GM12878 (cell line): ENCODE data around the gene TMPRSS11A. TPM values are rescaled to one million over a fixed set of nuclear protein-coding genes. Genes with fewer than 3 reads are reported as not detected.

Experiments
- ATAC-seq: fragments of 200-7000 bp; cut with Tn5 transposase; 3 replicates; pipeline ENCODE4 v1.9.1; 2020; ENCODE audit warnings: mild to moderate bottlenecking, moderate library complexity
- BruUV-seq: library from RNA; stranded (reverse); fragments of 400-500 nt; replicated peaks from 2 replicates; lab custom pipeline; 2021; lab: Mats Ljungman, UMichigan
- CTCF ChIA-PET: fragments of 300-600 bp; sonication (Branson Sonifier 250); formaldehyde crosslinking; extraction: SDS; loops from one replicate; lab custom pipeline; 2021; ENCODE audit warnings: inconsistent platforms; lab: Yijun Ruan, JAX
- POLR2A ChIA-PET: fragments of 350-600 bp; formaldehyde crosslinking; extraction: SDS; loops from one replicate; lab custom pipeline; 2021; ENCODE audit warnings: inconsistent platforms; lab: Charles Lee
- RAD21 ChIA-PET: fragments of 300-600 bp; sonication (Branson Sonifier 250); formaldehyde crosslinking; loops from one replicate; lab custom pipeline; 2023; ENCODE audit warnings: antibody characterized with exemption; ENCODE audit not compliant: unreplicated experiment; lab: Charles Lee
- SMC1A ChIA-PET: fragments of 300-600 bp; sonication (Branson Sonifier 250); formaldehyde crosslinking; loops from one replicate; lab custom pipeline; 2023; ENCODE audit not compliant: unreplicated experiment, uncharacterized antibody; lab: Charles Lee
- DNase-seq: peaks from one replicate; pipeline ENCODE4 v3.0.0-alpha.2; 2011; ENCODE audit warnings: low read depth, low spot score
- FAIRE-seq: peaks from 3 replicates; lab custom pipeline; 2011; peaks lifted over from hg19 to GRCh38; lab: Jason Lieb, UNC
- H2AFZ ChIP-seq: 2 replicates; pipeline ENCODE4 v1.6.0; 2011; ENCODE audit warnings: low read depth, low read length, control low read depth; ENCODE audit not compliant: control insufficient read depth
- H3K27ac ChIP-seq: 2 replicates; pipeline ENCODE4 v1.5.1; 2011; ENCODE audit warnings: control low read depth; ENCODE audit not compliant: control insufficient read depth, insufficient read depth
- H3K27me3 ChIP-seq, 2 experiments: replicated peaks in 1 of 2; 2 replicates each; pipeline versions ENCODE4 v1.6.0 to v1.6.1; 2011; ENCODE audit warnings: low read length in 1 of 2; ENCODE audit not compliant: control insufficient read depth in 2 of 2, insufficient read depth in 2 of 2
- H3K36me3 ChIP-seq, 2 experiments: 2 replicates each; pipeline ENCODE4 v1.5.1; 2011; ENCODE audit warnings: low read length in 1 of 2; ENCODE audit not compliant: control insufficient read depth in 2 of 2, insufficient read depth in 2 of 2
- H3K4me1 ChIP-seq: 2 replicates; pipeline ENCODE4 v1.6.1; 2011; ENCODE audit warnings: mild to moderate bottlenecking, low read length, moderate library complexity, mixed read lengths; ENCODE audit not compliant: control insufficient read depth, insufficient read depth
- H3K4me2 ChIP-seq: 2 replicates; pipeline ENCODE4 v1.6.0; 2011; ENCODE audit warnings: control low read depth; ENCODE audit not compliant: control insufficient read depth, insufficient read depth
- H3K4me3 ChIP-seq: fragments of 200-600 bp; sonication (generic); 2 replicates; pipeline ENCODE4 v1.5.1; 2016
- H3K79me2 ChIP-seq: 2 replicates; pipeline ENCODE4 v1.6.0; 2011; ENCODE audit warnings: low read length; ENCODE audit not compliant: control insufficient read depth, insufficient read depth
- H3K9ac ChIP-seq: 2 replicates; pipeline ENCODE4 v1.8.0; 2011; ENCODE audit warnings: low read length, control low read depth, mixed read lengths; ENCODE audit not compliant: control insufficient read depth, insufficient read depth
- H3K9me3 ChIP-seq: replicated peaks from 3 replicates; pipeline ENCODE4 v1.5.1; 2011; ENCODE audit warnings: mild to moderate bottlenecking, low read length; ENCODE audit not compliant: control insufficient read depth, insufficient read depth
- H4K20me1 ChIP-seq: 2 replicates; pipeline ENCODE4 v1.6.0; 2011; ENCODE audit not compliant: control insufficient read depth, insufficient read depth
- BHLHE40 ChIP-seq, 2 experiments: fragments of 450-650 bp in 1 of 2; IDR thresholded peaks; 2 replicates each; pipeline ENCODE4 v1.6.1; 2011 to 2017; ENCODE audit warnings: low read depth in 2 of 2, borderline replicate concordance in 1 of 2, improper control_type of control experiment in 1 of 2, low read length in 1 of 2, mild to moderate bottlenecking in 1 of 2
- BMI1 ChIP-seq: fragments of 450-650 bp; IDR thresholded peaks from 2 replicates; pipeline ENCODE4 v1.6.1; 2016; ENCODE audit warnings: mild to moderate bottlenecking, moderate library complexity, borderline replicate concordance
- CBFB ChIP-seq: IDR thresholded peaks from 2 replicates; pipeline ENCODE4 v1.6.1; 2016; ENCODE audit warnings: antibody characterized with exemption, low read depth
- KAT2A ChIP-seq: conservative IDR thresholded peaks from 2 replicates; pipeline ENCODE4 v1.6.1; 2011; ENCODE audit warnings: low read depth, low read length; ENCODE audit not compliant: control insufficient read depth
- MYB ChIP-seq: fragments of 150-350 bp; IDR thresholded peaks from 2 replicates; pipeline ENCODE4 v1.6.1; 2014; ENCODE audit warnings: mild to moderate bottlenecking, low read depth, low read length, borderline replicate concordance
- NRF1 ChIP-seq: conservative IDR thresholded peaks from 2 replicates; pipeline ENCODE4 v1.6.1; 2011; ENCODE audit warnings: mild to moderate bottlenecking, low read depth, low read length, improper control_type of control experiment
- PML ChIP-seq: IDR thresholded peaks from 2 replicates; pipeline ENCODE4 v1.6.1; 2012; ENCODE audit warnings: low read length, inconsistent platforms
- SUPT20H ChIP-seq: IDR thresholded peaks from 2 replicates; pipeline ENCODE4 v1.6.1; 2011; ENCODE audit warnings: low read depth, mild to moderate bottlenecking, low read length, moderate library complexity, borderline replicate concordance; ENCODE audit not compliant: control insufficient read depth
- ZBED1 ChIP-seq: IDR thresholded peaks from 2 replicates; pipeline ENCODE4 v1.6.1; 2016; ENCODE audit warnings: borderline replicate concordance
- ZSCAN29 ChIP-seq: fragments of 450-650 bp; IDR thresholded peaks from 2 replicates; pipeline ENCODE4 v1.6.1; 2017; ENCODE audit warnings: mild to moderate bottlenecking, moderate library complexity
- WGBS: methylation state at CpG from one replicate; pipeline ENCODE4 v1.1.6; 2016; ENCODE audit warnings: low lambda C conversion rate; ENCODE audit not compliant: insufficient replicate concordance, insufficient coverage; ENCODE audit errors: missing lambda C conversion rate; 5-methylcytosine and 5-hydroxymethylcytosine counted together
- in situ Hi-C: fragments of 300-500 bp; cut with MboI; formaldehyde crosslinking; loops from 9 replicates; pipeline ENCODE4 v1.14.3; 2018; ENCODE audit warnings: mixed read lengths
- intact Hi-C: fragments of 100-400 bp; cut with micrococcal nuclease; formaldehyde crosslinking; loops from one replicate; pipeline ENCODE4 v1.14.2; 2022; ENCODE audit not compliant: unreplicated experiment
- polyA plus RNA-seq, 11 experiments: library from polyadenylated mRNA; depleted of rRNA in 4 of 11; unstranded in 6 of 11; stranded (reverse) in 5 of 11; fragments of >200 nt; fragmentation: Nextera tagmentation in 4 of 11; fragmentation: Illumina TruSeq in 1 of 11; extraction: Ambion mirVana in 4 of 11; extraction: Trizol in 1 of 11; gene quantifications; 1 replicate in 1 of 11; 2 replicates in 10 of 11; pipeline versions ENCODE4 v1.2.1 to v1.2.3, GENCODE V29; 2011 to 2016; ENCODE audit warnings: inconsistent platforms in 2 of 11, missing spikeins in 2 of 11, low read depth in 1 of 11
- total RNA-seq, 4 experiments: library from RNA; depleted of rRNA in 3 of 4; stranded (reverse); fragments of >200 nt in 3 of 4; fragmentation: Illumina TruSeq in 1 of 4; extraction: Trizol in 1 of 4; gene quantifications; 2 replicates each; pipeline versions ENCODE4 v1.2.1 to v1.2.3, GENCODE V29; 2013 to 2021
- TF ChIP-seq, protein P1 (sequence below): IDR thresholded peaks from 2 replicates; pipeline ENCODE4 v1.6.1; 2011; ENCODE audit warnings: low read depth, mild to moderate bottlenecking, low read length, moderate library complexity, borderline replicate concordance; ENCODE audit errors: extremely low read depth
- TF ChIP-seq, protein P2 (sequence below): fragments of 450-650 bp; formaldehyde crosslinking; IDR thresholded peaks from 2 replicates; pipeline ENCODE4 v1.4.0; 2022; ENCODE audit warnings: mild to moderate bottlenecking, moderate library complexity
- TF ChIP-seq, protein P3 (sequence below): fragments of 450-650 bp; IDR thresholded peaks from 2 replicates; pipeline ENCODE4 v1.6.1; 2017; ENCODE audit warnings: mild to moderate bottlenecking

Gene TMPRSS11A
- total and polyA plus RNA-seq, 10 of the 15 experiments (the other 5 are each of a cell fraction or from before 2014, with no cell fraction given): 0.02 TPM; not detected in 9

DNA sequence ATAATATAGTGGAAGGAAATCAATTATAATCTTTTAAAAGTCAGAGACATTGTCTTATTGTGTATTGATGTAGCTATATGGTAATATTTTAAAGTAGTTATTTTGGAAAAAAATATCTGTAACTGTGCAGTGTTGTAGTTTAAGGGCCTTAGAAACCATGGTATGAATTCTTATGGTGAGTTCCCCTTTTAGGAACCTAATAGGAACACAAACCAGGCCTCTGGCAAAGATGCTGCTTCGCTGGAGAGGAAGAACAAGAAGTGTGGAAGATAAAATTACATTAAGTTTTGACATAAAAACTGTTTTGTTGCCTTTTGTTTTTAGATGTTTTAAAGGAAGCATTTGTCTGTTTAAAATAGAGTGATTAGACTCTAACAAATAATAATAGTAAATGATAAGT lies 68.6 kb downstream of the TMPRSS11A start:
- no peaks in the 10 kb centered on the region for H3K4me1 ChIP-seq
- H3K9ac ChIP-seq: no peak overlapping the region
- ChIA-PET POLR2A (no interaction called here), CTCF (no interaction called here), SMC1A (no interaction called here), RAD21 (no interaction called here)
- H2AFZ ChIP-seq: no peak overlapping the region
- no peak for DNase-seq
- no peaks in the 10 kb centered on the region for H4K20me1 ChIP-seq
- H3K79me2 ChIP-seq: no peaks in the 10 kb centered on the region
- no peak overlapping the region for H3K27ac ChIP-seq
- WGBS: 10% methylated on average over 1 of the region's 1 CpG
- in situ Hi-C loops: no loop called here
- no peaks in the 10 kb centered on the region for H3K36me3 ChIP-seq
- ATAC-seq: no peak
- BruUV-seq: no TSS peak
- TF ChIP-seq MYB (no peak), BHLHE40 (IDR thresholded peaks at IDR 0.05; ENCODE audit: borderline replicate concordance in 1 of 2, low read depth in 2 of 2, low read length in 1 of 2) (no peak), ZBED1 (no peak), PML (no peak), CBFB (no peak), KAT2A (no peak), SUPT20H (no peak), BMI1 (no peak), ZSCAN29 (no peak), NRF1 (no peak)
- TF ChIP-seq, protein P1, sequence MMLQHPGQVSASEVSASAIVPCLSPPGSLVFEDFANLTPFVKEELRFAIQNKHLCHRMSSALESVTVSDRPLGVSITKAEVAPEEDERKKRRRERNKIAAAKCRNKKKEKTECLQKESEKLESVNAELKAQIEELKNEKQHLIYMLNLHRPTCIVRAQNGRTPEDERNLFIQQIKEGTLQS: no peak
- TF ChIP-seq, protein P2, sequence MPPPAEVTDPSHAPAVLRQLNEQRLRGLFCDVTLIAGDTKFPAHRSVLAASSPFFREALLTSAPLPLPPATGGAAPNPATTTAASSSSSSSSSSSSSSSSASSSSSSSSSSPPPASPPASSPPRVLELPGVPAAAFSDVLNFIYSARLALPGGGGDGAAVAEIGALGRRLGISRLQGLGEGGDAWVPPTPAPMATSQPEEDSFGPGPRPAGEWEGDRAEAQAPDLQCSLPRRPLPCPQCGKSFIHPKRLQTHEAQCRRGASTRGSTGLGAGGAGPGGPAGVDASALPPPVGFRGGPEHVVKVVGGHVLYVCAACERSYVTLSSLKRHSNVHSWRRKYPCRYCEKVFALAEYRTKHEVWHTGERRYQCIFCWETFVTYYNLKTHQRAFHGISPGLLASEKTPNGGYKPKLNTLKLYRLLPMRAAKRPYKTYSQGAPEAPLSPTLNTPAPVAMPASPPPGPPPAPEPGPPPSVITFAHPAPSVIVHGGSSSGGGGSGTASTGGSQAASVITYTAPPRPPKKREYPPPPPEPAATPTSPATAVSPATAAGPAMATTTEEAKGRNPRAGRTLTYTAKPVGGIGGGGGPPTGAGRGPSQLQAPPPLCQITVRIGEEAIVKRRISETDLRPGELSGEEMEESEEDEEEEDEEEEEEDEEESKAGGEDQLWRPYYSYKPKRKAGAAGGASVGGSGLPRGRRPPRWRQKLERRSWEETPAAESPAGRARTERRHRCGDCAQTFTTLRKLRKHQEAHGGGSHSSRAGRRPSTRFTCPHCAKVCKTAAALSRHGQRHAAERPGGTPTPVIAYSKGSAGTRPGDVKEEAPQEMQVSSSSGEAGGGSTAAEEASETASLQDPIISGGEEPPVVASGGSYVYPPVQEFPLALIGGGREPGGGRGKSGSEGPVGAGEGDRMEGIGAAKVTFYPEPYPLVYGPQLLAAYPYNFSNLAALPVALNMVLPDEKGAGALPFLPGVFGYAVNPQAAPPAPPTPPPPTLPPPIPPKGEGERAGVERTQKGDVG: no peak
- TF ChIP-seq, protein P3, sequence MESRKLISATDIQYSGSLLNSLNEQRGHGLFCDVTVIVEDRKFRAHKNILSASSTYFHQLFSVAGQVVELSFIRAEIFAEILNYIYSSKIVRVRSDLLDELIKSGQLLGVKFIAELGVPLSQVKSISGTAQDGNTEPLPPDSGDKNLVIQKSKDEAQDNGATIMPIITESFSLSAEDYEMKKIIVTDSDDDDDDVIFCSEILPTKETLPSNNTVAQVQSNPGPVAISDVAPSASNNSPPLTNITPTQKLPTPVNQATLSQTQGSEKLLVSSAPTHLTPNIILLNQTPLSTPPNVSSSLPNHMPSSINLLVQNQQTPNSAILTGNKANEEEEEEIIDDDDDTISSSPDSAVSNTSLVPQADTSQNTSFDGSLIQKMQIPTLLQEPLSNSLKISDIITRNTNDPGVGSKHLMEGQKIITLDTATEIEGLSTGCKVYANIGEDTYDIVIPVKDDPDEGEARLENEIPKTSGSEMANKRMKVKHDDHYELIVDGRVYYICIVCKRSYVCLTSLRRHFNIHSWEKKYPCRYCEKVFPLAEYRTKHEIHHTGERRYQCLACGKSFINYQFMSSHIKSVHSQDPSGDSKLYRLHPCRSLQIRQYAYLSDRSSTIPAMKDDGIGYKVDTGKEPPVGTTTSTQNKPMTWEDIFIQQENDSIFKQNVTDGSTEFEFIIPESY: no peak
- H3K4me3 ChIP-seq: no peak overlapping the region
- no peak overlapping the region for H3K4me2 ChIP-seq
- H3K27me3 ChIP-seq: no peaks in the 10 kb centered on the region
- no peaks in the 10 kb centered on the region for H3K9me3 ChIP-seq
- intact Hi-C loops: no loop called here
- no peak for FAIRE-seq
